Measurements from ENCODE around the gene EPHA6.
"Not testable (repeated sequence)": the region's sequence is repeated elsewhere in the genome, so short reads cannot be mapped to it uniquely, and the experiment has no call there.

The EPHA6 gene

DNA sequence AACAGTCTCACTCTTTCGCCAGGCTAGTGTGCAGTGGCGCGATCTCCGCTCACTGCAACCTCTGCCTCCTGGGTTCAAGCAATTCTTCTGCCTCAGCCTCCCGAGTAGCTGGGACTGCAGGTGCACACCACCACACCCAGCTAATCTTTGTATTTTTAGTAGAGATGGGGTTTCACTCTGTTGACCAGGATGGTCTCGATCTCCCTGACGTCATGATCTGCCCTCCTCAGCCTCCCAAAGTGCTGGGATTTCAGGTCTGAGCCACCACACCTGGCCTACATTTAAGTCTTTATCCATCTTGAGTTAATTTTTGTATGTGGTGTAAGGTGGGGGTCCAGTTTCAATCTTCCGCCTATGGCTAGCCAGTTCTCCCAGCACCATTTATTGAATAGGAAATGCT lies 211.2 kb downstream of the EPHA6 start:
- DNase-seq (ENCODE audit: low read depth): not testable (repeated sequence)

DNA sequence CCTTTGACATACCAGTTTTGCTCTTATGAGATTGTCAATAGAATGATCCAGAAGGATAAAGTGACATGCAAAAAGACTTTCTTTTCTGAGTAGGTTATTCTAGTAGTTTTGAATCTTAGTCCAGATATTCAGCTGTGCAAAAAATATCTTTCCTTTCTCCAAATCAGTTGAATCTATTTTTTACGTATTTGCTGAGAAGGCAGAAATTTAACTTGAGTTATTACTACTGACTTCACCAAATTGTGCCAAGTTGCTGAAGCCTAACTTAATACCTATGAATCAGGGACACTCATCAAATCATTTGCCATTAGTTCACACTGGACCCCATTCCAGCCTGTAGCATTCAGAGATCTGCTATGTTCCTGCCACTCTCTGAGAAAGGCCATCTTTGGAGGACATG lies 215.6 kb downstream of the EPHA6 start:
- no peak for DNase-seq (ENCODE audit: low read depth)

DNA sequence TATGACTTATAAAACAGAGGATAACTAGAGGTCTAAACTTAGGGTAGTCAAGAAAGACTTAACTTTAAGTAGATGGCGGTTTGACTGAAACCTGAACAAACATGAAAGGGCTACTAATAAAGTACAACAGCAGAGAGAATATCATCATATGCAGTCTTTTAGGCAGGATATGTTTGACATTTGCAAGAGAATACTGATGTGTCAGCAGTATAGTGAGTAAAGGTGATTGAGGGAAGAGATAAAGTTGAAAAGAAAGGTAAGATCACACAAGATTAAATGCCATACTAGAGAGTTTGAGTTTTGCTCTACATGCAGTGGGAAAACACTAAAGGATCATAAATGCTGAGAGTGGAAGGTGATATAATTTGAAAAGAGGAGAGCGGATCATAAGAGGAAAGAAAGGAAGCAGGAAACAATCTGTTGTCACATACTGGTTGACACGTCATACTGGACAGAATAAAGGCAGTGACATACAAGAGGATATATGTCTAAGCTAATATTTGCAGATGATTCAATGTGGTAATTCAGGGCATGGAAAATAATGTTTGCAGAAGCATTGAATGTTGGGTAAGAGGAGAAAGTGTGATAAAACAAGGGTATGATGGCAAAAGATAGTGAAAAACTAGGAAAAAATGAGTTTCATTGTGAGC lies 223.0 kb downstream of the EPHA6 start:
- DNase-seq (ENCODE audit: low read depth): no peak

DNA sequence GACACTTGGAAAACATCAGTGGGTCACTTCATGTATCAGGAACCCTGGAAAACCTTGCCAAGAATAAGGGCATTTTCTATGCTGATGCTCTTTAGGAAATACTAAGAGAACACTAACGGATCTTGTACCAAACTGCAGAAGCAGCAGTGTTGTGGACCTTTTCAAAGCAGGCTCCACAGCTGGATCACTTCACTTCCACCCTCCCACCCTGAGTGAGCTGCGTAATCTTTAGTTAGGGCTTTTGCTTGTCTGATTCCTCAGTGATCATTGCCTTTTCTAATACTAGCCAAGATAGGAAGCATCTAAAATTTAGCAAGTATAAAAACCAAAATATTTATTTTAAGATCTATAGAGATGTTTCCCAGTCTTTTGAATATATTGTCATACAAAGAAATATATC lies 229.0 kb downstream of the EPHA6 start:
- DNase-seq (ENCODE audit: low read depth): no peak

DNA sequence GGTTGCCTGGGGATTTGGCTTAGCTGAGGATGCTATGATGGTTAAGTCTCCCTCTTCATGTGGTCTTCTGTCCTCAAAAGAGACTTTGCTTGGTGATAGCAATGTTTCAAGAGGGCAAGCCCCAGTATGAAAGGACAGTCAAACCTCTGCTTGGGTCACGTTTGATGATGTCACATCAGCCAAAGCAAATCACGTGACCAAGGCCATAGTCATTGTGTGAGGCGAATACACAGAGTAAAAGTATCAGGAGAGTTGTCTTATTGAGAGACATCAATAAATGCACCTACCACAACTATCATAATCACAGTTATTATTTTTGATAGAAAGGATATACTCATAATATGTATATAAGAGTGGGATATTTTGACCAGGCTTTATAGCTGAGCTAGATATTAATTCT lies 243.0 kb downstream of the EPHA6 start:
- no peak for DNase-seq (ENCODE audit: low read depth)

DNA sequence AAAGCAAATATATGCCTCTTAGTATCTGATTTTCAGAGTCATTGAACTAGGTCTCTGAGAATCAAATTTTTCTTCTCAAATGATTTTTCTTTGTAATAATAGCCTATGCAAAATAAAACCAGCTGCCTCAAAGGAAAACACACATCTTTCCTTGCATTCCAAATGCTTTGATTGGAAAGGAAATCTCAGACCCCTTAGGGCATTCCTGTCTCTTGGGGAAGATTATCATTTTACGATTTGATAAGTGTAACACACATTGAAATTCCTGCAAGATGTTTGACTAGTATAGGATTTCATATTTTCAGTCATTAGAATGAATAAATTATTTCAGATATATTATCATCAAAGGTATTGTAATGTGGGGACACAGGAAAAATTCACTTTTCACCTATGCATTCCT lies 244.8 kb downstream of the EPHA6 start:
- DNase-seq (ENCODE audit: low read depth): no peak

DNA sequence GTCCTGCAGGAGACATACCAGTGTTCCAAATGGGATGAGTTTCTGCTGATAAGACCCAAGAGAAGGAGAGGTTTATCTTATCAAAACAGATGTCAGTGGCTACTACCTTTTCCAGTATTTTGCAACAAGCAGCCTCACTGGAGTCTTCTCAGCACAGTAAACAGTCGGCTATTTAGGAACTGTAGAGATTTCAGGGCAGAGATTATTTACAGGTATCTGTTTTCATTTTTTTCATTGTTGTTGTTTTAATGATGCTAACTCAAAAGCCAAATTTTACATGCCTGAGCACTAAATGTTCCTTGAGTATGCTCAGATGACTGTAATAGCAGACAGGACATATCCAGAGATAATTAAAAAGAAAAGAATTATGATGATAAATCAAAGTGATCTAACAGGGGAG lies 252.1 kb downstream of the EPHA6 start:
- no peak for DNase-seq (ENCODE audit: low read depth)

DNA sequence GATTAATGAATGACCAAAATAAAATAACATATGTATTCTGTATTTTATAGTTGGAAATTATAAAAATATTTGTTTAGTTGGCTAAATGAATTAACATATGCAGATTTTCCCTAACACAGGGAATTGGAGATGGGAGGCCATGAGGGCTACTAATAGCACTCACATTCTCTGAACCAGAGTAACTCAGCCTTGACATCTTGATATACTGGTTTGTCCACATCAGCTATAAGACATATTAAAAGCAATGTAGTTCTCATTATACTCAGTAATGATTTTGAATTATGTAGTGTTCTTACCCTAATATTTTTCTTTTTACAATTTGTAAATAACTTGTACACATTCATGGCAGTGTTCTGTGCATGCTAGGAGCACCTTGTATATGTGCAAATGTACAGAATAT lies 255.9 kb downstream of the EPHA6 start:
- no peak for DNase-seq (ENCODE audit: low read depth)

DNA sequence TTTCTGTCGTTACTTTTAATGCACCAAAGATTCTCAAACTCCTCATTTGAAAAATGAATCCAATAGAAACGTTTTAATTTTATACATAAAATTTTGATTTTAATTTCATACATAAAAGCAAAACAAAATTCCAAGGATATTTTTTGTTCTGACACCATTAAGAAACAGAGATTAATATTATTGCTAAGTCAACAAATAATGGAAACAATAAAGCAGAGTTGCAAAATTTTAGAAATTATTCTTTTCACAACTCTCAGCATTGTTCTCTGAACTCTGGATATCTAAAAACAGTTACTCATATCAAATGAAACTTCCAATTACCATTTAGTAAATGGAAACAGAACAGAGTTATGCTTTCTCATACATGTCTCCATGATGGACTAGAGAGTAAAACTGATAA lies 260.2 kb downstream of the EPHA6 start:
- DNase-seq (ENCODE audit: low read depth): no peak

DNA sequence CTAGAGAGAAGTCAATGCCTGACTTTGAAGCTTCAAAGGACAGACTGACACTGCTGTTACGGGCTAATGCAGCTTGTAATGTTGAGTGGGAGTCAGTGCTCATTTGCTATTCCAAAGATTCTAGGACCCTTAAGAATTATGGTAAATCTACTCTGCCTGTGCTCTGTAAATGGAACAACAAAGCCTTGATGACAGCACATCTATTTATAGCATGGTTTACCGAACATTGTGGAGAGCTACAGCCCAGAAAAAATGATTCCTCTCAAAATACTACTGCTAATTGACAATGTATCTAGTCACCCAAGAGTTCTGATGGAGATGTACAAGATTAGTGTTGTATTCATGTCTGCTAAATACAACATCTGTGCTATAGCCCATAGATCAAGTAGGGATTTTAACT lies 262.3 kb downstream of the EPHA6 start:
- no peak for DNase-seq (ENCODE audit: low read depth)

DNA sequence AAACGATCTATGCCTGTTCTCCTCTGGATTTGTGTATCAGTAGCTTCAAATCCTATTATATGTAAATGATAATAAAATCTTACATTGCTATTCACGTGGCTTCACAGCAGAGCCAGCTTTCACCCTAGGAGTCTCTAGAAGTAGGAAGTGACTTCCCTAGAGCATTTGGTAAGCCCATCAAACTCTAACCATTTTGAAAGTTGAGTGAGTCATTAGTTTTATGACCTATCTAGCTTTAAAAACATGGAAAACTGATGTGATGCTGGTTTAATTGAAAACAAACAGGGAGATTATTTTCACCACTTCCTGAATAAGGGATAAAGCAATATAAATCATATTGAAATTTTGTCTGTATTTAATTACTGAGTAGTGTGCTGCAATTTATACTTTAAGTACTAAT lies 275.2 kb downstream of the EPHA6 start:
- no peak for DNase-seq (ENCODE audit: low read depth)

DNA sequence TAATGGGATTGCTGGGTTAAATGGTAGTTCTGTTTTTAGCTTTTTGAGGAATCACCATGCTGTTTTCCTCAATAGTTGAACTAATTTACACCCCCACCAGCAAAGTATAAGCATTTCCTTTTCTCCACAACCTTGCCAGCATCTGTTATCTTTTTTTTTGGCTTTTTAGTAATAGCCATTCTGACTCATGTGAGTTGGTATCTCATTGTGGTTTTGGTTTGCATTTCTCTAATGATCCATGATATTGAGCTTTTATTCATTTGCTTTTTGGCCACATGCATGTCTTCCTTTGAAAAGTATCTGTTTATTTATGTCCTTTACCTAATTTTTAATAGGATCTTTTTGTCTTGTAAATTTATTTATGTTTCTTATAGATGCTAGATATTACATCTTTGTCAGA lies 288.2 kb downstream of the EPHA6 start:
- DNase-seq (ENCODE audit: low read depth): no peak

DNA sequence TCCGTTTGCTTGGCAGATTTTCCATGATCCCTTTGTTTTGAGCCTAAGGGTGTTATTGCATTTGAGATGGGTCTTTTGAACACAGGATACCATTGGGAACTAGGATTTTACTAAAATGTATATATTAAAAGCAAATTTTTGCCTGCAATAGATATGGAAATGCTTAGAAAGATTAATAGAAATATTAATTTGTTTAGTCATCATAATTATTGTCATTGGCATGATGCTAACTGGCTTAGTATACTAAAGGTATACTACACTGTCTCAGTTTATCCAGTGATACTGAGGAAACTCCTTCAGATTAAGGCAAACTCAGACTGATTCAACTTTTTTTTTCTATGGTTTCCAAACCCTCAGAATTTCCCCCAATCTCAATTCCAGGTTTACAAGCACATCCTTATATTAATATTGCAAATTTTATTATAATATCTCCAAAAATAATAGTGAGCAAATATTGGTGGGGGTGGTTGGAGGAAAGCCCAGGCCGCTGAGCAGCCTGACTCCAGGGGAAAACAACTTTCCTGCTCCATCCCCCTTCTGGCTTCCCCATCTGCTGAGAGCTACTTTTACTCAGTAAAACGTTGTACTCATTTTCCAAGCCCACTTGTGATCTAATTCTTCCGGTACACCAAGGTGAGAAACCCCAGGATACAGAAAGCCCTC lies 291.7 kb downstream of the EPHA6 start:
- no peak for DNase-seq (ENCODE audit: low read depth)

DNA sequence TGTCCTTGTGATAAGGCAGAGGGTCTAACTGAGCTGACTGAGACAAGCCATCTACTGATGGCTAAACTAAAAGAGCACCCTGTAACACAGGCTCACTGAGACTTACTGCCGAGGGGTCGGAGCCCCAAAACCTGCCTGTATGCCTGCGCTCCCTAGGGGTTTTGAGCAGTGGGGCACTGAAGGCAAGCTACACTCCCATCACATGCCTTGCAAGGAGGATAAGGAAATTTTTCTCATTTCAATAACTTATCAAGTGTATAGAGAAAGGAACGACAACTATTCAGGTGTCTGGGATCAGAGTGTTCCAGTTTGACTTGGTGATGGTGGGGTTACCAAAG lies 292.2 kb downstream of the EPHA6 start:
- no peak for DNase-seq (ENCODE audit: low read depth)

DNA sequence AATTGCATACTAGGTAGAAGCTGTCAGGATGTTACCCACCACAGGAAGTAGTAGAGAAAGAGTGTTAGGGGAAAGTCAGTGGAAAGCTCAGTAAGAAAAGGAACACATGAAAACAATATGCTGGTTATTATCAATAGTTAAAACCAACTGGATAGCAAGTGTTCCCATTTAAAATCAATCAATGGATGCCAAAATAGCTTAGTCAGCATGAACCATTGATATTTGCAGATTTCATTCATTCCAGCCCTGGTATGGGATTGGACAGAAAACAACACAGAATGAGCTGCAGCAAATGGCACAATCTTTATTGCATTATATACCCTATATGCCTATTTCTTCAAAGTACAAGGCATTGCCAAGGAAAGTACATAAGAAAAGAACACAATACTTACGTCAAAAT lies 293.7 kb downstream of the EPHA6 start:
- DNase-seq (ENCODE audit: low read depth): no peak

DNA sequence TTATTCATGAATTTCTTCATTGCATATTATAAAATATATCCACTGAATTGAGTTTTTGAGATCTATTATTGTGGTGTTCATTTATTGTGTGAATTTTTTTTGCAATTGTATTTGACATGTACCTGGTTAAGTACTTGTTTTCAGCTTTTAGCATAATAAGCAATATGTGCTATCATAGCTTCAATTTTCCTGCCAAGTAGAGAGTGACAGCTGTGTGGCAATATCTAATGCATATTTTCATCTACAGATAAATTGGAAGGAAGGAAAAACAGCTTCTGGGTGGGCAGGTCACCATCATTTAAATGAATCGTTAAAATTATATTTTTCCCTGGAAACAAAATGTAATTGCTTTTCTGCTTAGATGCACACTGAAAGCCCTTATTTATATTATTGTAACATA lies 296.9 kb downstream of the EPHA6 start:
- no peak for DNase-seq (ENCODE audit: low read depth)

DNA sequence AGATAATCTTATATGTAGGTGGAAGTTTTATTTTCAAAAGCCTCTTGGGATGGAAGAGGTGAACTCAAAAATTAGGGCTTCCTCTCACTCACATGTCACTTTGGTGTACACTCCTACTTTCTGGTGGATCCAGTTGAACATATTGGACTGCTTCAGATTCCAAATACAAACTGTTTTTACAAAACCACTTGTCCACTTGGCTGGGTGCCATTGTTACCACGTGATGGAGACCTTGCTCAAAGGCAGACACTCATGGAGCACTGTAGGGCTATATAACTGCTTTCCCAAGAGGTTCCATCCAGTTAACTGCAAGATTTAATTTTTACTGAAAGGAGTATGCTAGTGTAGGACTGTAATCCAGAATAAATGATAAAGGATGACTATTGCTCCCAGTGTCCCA lies 307.0 kb downstream of the EPHA6 start:
- DNase-seq (ENCODE audit: low read depth): no peak

DNA sequence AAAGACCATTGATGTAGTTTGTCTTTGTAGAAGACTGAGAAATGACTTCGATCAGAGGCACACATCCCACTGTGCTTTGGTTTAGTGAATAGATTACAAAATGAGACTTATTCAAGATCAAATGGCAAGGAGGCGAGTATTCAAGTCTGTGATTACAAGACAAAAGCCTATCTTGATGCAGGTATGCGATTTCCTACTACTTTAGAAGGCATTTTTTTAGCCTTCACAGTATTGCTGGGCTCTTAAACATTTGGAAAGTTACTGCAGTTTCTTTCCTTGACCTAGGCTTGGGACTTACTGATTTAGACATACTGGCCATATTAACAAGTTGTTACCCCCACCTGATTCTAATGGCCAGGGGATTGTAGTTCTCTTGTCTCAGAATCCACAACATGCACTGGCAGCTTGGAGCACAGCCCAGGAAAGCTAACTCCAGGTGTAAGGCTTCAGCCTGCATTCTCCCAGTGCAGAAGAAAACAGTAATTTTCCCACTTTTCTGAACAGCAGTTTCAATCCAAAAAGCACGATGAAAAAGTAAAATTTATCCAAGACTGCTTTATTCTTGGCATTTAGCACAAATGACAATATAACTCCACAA lies 311.6 kb downstream of the EPHA6 start:
- no peak for DNase-seq (ENCODE audit: low read depth)

DNA sequence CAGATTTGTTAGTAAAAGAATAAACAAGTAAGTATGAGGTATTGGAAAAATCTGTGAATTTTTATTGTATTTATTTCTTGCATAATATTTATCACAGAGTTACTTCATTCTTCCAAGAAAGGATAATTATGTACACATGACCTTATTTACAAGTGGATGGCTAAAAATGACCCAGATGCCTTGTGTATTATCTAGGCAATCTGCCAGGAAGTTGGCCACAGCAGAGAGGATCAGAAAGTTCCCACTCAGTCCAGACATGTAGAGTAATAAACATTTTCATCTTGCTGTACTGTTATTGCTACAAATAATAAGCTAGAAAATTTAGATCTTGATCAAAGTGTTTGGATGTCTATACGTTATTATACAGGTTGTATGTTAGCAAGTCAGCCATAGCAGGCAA lies 317.1 kb downstream of the EPHA6 start:
- DNase-seq (ENCODE audit: low read depth): no peak

DNA sequence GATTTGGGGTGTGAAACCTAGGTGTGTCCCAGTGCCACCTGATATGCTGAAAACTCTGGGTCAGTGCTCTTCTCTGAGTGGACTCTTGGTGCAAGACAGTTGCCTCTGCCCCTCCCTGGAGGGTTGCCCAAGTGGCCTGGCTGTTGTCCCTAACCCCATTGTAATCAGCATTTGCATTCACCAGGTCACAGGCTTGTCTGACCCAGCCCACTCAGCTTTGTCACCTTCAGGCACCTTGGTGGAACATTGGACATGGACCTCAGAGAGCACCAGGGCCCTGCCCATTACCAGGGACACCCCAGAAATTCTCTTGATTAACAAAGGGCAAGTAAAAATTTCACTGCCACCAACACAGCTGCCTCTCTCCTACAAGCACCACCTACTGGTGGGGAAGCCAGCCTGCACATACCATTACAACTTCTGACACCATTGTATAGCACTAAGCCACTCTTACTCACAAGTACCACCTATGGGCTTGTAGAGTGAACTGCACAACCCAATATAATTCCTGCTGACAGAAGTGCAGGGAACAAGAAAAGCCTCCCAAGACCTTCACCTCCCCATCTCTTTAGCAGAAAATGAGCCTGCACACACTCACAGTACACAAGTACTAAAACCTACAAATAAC lies 324.6 kb downstream of the EPHA6 start:
- DNase-seq (ENCODE audit: low read depth): no peak

DNA sequence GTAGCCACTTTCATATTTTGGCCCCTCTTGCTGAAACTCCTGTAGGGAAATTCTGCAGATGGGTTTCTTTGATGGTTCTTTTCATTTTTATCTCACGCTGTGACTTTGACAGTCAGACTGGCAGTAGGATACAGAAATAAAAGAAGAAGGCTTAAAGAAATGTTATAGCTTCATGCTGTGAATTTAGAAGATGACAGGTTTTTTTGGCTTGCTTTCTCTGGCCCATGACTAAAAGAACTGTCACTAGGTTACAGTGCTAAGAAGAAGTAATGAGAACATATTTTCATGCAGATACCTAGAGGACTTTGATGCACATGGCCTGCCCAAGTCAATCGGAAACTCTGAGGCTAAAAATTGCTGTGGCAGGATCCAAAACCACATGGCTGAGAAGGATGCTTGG lies 334.5 kb downstream of the EPHA6 start:
- DNase-seq (ENCODE audit: low read depth): no peak

DNA sequence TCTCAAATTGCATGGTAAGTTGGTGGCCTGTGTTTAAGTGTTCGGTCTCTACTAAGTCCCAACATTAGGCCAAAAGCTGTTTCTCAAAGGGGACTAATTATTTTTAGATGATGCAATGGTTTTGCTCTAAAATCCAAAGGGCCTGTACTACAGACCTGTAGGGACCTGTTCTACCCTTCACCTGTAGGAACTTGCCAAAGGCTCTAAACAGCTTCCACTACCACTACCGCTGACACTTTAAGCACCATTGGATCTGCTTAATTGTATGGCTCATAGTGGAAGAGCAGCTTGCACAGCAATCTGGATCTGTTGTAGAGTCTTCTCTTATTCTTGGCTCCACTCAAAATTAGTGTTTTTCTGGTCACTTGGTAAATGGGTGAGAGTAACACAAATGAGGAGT lies 346.8 kb downstream of the EPHA6 start:
- DNase-seq (ENCODE audit: low read depth): no peak

DNA sequence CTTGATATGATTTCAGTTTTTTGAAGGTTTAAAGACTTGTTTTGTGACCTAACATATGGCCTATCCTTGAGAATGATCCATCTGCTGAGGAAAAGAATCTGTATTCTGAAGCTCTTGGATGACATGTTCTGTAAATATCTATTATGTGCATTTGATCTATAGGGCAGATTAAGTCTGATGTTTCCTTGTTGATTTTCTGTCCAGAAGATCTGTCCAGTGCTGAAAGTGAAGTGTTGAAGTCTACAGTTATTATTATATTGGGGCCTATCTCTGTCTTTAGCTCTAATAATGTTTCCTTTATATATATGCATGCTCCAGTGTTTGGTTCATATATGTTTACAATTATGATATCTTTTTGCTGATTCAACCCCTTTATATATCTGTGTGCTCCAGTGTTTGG lies 362.8 kb downstream of the EPHA6 start:
- DNase-seq (ENCODE audit: low read depth): no peak

DNA sequence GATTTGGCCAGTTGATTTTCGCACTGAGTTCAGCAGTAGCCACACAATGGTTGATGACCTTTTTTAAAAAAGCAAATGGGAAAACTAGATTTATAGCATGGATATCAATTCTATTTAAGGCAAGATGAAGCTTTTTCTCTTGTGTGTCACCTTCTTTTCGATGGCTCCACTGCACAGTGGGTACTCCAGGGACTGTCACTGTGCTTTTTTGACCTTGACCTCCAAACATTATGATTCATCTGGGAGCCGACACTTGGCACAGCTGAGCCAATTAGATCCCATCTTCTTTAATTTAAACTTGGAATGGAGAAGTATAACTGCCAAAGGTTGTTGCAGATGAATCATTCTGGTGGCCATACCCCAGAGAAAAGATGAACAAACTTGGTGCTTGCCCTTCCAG lies 367.3 kb downstream of the EPHA6 start:
- no peak for DNase-seq (ENCODE audit: low read depth)

All from GM04504 (cell line).